Renal pelvis (tissue), 4 donors: ENCODE results near the gene P2RY6. TPM values are rescaled to one million over a fixed set of nuclear protein-coding genes. Genes with fewer than 3 reads are reported as not detected.

ENCODE experiments used
- DNase-seq: peaks from one replicate; pipeline ENCODE4 v3.0.0-alpha.2; 2013
- polyA plus RNA-seq, 3 donors: library from polyadenylated mRNA; unstranded; fragments of 120-200 nt; gene quantifications; one replicate each; pipeline ENCODE4 v1.2.1, GENCODE V29; 2013; ENCODE audit not compliant: insufficient read length in 3 of 3

P2RY6 gene
- polyA plus RNA-seq, 3 donors, result 1.2 to 2.0 (median 1.9) TPM

GRCh38 chr11:73236205-73236765, 35.9 kb upstream of the P2RY6 start:
- no peak for DNase-seq

- no peak for DNase-seq
These were observed 35.3 kb upstream of the P2RY6 start for GRCh38 chr11:73236854-73237253.

GRCh38 chr11:73237471-73238290, 34.5 kb upstream of the P2RY6 start:
- no peak for DNase-seq

- no peak for DNase-seq
These were observed 33.0 kb upstream of the P2RY6 start for GRCh38 chr11:73239111-73239521.

GRCh38 chr11:73239571-73240189, 32.5 kb upstream of the P2RY6 start:
- no peak for DNase-seq

- DNase-seq, result no peak
These were observed 31.9 kb upstream of the P2RY6 start for GRCh38 chr11:73240190-73240781.

GRCh38 chr11:73241300-73241699, 30.8 kb upstream of the P2RY6 start:
- no peak for DNase-seq

- DNase-seq, result peak; percentile 75
These were observed 29.7 kb upstream of the P2RY6 start for GRCh38 chr11:73242251-73243092.

GRCh38 chr11:73243093-73243485, 29.0 kb upstream of the P2RY6 start:
- DNase-seq, result no peak

- DNase-seq, result no peak
These were observed 27.4 kb upstream of the P2RY6 start for GRCh38 chr11:73244589-73245240.

GRCh38 chr11:73245461-73245860, 26.7 kb upstream of the P2RY6 start:
- no peak for DNase-seq

GRCh38 chr11:73246303-73246702, 25.8 kb upstream of the P2RY6 start:
- no peak for DNase-seq

GRCh38 chr11:73248526-73249185, 23.5 kb upstream of the P2RY6 start:
- no peak for DNase-seq

GRCh38 chr11:73249304-73249703, 22.8 kb upstream of the P2RY6 start:
- no peak for DNase-seq

- no peak for DNase-seq
These were observed 22.0 kb upstream of the P2RY6 start for GRCh38 chr11:73249853-73250783.

- no peak for DNase-seq
These were observed 19.5 kb upstream of the P2RY6 start for GRCh38 chr11:73252577-73253191.

GRCh38 chr11:73257342-73258103, 14.6 kb upstream of the P2RY6 start:
- peak; percentile 86 for DNase-seq
